GM20431 (cell line): Measurements from ENCODE around the gene PKP3.
"Not testable (repeated sequence)": the region's sequence is repeated elsewhere in the genome, so short reads cannot be mapped to it uniquely, and the experiment has no call there.

ENCODE experiments used
- in situ Hi-C: fragments of 300-500 bp; cut with MseI, MboI; formaldehyde crosslinking; loops from one replicate; pipeline ENCODE4 v1.15.0; 2020; ENCODE audit warnings: low sequenced_read_pairs; ENCODE audit not compliant: unreplicated experiment

PKP3 gene

DNA sequence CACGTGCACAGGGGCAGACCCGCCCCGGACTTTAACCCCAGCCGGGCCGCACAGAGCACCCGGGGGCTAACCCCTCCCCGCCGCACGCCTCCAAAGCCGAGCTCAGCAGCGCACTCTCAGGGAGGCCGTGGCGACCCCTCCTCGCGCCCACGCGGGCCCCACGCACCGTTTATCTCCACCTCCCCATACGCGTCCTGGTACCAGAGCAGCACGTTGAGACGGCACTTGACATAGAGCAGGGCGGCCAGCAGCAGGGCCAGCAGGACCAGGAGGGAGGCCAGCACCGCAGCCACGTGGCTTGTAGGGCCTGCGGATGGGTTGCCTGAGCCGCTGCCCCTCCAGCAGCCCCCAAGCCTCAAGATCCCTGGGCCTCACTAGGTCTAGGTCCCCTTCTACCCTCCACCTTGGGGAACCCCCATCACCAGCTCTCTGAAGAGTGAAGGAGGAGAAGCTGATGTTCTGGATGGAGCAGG lies 13.7 kb downstream of the PKP3 start:
- in situ Hi-C loops = no loop called here

DNA sequence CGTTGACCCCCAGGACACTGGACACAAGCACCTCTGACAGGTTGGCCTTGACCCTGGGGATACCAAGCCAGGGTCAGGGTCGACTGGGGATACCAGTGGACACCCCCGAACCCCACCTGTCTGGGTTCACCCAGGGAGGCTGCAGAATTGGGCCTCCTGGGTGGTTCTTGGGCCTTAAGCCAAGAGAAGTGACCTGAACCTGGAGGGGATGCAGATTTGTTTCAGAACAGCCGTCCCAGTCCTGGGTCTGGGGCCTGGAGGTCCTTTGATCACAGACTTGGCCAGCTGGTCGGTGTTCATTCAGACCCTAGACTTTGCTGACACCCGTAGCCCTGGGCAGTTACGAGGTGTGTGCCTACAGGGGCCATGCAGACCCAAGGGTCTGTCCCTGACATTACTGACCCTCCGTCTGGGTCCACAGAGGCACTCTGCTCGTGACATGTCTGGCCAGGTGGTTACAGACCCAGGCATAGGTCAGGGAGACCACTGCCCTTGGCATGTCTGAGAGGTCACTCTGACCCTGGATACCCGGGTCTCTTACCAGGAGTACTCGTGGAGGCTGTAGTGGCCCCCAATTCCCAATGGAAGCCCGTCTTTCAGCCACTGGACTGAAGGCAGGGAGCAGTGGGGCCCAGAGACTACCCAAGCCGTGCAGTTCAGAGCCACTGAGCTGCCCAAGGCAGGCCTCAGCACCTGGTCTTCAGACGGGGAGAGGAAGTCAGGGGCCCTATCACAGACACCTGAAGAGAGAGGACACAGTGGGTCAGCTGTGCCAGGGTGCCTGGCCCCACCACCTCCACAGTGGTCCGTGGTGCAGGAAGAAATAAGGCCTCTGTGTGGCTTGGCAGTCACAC lies 14.4 kb downstream of the PKP3 start:
- in situ Hi-C loops = no loop called here

DNA sequence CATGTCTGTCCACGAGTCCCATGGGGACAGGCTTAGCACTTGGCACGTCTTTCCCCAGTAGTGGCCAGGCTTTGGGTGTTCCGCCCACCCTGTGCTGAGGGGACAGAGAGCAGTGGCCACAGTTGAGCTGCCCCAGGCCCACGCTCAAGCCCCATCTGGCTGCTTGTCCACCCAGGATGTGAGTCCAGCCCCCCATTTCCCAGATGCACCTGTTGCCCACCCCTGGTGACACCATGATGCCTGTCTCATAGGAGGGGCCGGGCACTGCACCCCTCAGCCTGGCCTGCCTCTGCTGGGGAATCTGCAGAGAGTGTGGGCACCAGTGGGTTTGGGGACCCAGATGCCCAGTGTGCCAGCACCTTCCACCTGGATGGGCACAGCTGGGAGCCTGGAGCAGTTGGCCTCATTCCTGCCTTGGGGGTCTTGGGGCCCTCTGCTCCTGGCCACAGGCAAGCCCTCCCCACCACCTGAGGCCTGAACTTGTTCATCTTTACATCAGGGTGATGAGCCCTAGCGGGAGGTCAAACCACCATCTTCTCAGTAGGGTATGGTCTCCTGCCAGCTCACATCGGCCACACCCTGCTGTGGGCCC lies 15.1 kb downstream of the PKP3 start:
- in situ Hi-C loops = no loop called here

DNA sequence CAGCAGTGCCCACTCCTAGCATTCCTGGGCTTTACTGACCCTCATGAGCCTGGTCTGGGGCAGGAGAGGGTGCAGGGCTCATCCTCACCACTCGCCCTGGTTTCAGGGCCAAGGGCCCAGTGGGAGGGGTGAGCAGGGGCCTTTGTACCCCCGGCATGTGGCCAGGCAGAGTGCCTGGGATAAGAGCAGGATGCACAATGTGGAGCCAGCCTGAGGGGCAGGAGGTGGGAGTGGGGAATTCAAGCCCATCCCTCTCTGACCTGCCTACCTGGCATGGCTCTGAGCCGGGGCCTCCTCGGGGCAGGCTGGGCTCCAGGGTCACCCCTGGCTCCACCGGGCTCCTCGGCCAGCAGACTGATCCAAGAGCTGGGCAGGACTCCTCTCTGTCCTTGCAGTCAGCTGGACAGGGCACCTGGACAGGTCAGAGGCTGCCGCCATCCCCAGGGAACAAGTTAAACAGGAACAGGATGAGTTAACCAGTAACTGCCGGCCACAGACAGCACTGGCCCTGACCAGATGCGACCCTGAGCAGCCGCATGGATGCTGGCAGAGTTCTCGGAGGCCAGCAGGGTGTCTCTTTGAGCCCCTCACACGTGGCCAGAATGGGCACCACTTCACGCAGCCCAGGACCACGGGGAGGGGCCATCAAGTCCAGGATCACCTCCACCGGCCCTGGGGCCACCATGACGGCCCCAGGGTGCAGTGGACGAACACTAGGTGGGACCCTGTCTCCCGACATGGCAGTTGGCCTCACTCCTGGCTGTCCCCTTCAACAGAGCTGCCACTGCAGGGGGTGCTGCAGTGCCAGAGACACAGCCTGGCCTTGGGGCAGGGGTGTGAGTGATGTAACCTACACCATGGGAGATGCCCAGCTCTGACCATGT lies 15.8 kb downstream of the PKP3 start:
- in situ Hi-C loops = no loop called here

DNA sequence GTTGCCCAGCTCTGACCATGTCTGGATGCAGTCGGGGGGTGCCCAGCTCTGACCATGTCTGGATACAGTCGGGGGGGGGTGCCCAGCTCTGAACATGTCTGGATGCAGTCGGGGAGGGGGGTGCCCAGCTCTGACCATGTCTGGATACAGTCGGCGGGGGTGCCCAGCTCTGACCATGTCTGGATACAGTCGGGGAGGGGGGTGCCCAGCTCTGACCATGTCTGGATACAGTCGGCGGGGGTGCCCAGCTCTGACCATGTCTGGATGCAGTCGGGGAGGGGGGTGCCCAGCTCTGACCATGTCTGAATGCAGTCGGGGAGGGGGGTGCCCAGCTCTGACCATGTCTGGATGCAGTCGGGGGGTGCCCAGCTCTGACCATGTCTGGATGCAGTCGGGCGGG lies 16.7 kb downstream of the PKP3 start:
- in situ Hi-C loops = not testable (repeated sequence)

DNA sequence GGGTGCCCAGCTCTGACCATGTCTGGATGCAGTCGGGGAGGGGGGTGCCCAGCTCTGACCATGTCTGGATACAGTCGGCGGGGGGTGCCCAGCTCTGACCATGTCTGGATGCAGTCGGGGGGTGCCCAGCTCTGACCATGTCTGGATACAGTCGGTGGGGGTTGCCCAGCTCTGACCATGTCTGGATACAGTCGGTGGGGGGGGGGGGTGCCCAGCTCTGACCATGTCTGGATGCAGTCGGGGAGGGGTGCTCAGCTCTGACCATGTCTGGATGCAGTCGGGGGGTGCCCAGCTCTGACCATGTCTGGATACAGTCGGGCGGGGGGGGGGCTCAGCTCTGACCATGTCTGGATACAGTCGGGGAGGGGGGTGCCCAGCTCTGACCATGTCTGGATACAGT lies 17.5 kb downstream of the PKP3 start:
- in situ Hi-C loops = not testable (repeated sequence)

DNA sequence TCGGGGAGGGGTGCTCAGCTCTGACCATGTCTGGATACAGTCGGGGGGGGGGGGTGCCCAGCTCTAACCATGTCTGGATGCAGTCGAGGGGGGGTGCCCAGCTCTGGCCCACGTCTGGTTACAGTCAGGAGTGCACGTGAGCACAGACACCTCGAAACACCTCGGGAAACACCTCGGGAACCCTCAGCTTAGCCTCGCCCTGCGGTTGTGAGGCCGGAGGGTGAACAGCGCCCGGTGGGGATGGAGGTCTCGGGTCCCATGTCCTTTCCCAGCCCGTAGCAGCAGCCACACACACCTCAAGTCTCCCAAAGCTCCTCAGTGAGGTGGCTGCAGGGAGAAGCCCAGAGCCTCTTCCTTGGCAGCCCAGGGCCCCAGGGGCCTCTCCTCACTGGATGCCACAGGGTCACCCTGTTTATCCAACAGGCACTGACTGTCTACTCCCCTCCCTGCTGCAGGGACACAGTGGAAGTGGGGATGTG lies 18.7 kb downstream of the PKP3 start:
- in situ Hi-C loops = no loop called here

DNA sequence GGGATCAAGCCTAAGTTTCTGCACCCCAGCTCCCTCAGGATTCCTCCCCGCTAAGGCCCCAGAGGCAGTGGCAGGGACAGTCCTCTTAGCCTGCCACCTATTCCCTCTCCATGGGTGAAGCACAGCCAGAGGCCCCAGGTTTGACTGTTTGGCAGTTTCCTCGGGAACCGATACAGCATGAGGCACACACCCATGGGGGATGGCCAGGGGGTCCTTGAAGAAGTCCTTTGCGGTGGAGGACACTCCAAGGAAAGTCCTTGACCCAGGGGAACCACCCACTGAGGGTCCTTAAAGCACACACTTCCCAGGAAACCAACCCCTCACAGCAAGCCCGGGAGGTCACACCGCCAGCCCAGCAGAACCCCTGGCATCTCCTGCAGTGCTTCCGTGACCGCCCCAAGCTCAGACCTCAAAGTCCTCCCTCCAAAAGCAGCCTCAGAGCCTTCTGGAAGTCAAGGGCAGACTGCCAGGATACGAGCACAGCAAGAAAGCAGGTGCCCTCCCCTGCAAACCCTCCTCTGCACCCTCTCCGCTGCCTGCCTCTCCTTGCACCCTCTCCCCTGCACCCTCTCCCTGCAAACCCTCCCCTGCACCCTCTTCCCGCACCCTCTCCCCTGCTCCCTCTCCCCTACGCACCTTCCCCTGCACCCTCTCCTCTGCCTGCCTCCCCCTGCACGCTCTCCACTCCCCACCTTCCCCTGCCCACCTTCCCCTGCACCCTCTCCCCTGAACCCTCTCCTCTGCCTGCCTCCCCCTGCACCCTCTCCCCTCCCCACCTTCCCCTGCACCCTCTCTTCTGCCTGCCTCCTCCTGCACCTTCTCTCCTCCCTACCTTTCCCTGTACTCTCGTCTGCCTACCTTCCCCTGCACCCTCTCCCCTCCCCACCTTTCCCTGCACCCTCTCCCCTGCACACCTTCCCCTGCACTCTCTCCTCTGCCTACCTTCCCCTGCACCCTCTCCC lies 19.4 kb downstream of the PKP3 start:
- in situ Hi-C loops = no loop called here

DNA sequence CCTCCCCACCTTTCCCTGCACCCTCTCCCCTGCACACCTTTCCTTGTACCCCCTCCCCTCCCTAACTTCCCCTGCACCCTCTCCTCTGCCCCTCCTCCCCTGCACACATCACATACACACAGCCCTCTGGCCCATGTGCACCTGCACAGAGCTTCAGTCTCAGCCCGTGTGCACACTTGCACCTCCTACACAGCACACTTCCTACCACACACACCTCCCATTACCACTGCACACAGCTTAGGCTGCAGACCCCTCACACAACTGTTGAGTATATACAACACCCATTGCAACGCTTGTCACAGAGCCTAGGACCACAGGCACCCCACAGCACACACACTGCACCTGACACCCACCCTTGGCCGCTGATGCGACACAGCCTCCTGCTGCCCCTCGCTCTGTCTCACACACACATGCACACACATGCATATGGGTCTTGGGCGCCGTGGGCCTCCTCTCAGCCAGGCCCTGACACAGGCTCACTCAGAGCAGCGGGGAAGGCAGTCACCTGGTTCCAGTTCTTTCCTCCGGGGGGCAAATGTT lies 20.4 kb downstream of the PKP3 start:
- in situ Hi-C loops = no loop called here

DNA sequence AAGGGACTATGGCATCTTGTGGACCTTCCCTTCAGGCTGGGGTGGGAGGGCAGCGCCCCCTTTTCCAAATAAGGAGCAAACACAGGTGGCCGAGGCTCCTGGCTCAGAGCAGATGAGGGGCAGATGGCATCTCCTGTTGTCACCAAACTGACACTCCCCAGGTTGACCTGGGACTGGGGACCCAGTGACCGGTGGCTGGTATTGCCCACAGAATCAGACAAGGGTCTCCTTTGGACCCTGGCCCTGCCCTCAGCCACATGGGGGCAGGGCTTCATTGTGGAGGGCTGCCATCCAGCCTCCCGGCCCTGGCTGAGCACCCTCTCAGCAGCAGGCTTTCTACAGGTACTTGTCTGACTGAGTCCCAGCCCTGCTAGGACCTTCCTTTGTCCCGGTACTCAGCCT lies 21.6 kb downstream of the PKP3 start:
- in situ Hi-C loops = no loop called here

DNA sequence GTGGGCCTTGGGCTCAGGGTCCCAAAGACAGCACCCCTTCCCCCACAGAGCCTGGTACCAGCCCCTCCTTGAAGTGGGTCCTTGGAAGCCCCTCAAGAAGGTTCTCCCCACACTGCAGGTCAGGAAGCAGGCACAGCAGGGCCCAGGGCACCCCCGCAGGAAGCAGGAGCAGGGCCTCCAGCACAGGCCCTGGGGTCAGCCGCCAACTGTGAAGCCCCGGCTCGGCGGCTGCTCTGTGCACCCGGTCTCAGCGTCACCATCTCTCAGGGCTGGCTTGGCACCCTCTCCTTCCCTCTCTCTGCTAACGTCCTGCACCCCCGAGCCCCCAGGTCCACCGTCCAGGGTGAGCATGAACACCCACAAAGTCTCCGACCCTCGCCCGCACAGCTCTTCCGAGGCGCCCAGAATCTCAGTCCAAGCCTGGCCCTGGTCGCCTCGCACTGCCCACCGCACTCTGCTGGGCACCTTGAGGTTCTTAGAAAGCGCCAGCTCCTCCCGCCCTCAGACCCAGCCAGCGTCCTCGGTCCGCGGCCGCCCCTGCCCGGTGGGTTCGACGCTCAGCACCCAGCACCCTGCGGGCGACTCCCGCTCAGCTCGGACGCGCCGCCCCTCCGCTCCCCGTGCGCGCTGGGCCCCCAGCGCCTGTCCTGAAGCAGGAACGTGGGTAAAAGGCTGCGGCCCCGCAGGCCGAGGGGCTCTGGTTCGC lies 22.2 kb downstream of the PKP3 start:
- in situ Hi-C loops = no loop called here

DNA sequence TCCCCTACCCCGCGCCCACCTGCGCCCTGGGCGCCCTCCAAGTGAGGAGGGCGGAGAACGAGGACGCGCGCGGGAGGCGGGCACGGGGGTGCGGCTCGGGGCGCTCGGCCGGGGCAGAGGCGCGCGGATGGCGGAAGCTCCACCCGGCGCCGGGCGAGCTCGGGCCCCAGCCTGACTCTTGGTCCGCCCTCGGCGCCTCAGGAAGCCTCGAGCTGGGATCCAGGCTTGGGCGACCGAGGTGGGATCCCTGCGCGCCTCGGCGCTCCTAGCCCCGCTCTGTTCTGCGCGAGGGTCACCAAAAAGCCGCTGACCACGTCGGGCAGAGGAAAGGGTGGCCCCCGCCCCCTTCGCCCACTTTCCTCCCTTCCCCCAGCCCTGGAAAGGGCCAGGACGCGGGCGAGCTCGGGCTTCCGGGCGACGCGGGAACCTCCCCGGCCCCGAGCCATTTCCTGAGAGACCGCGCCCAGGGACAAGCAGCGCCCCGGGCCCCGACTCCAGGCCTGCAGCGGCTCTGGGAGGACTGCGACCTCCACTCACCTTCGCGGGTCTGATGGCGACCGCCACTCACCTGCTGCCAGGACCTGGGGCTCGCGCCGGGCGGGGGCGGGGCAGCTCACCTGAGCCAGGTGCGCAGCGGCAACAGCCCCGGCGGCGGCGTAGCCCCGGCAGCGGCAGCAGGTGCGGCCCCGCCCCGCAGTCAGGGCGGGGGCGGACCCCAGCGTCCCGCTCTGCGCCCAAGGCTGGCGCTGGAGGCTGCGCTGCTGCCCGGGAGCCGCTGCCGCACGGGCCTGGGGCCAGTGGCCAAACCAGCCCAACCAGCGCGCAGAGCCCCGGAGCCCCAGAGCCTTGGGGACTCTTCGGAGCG lies 23.0 kb downstream of the PKP3 start:
- in situ Hi-C loops = no loop called here

DNA sequence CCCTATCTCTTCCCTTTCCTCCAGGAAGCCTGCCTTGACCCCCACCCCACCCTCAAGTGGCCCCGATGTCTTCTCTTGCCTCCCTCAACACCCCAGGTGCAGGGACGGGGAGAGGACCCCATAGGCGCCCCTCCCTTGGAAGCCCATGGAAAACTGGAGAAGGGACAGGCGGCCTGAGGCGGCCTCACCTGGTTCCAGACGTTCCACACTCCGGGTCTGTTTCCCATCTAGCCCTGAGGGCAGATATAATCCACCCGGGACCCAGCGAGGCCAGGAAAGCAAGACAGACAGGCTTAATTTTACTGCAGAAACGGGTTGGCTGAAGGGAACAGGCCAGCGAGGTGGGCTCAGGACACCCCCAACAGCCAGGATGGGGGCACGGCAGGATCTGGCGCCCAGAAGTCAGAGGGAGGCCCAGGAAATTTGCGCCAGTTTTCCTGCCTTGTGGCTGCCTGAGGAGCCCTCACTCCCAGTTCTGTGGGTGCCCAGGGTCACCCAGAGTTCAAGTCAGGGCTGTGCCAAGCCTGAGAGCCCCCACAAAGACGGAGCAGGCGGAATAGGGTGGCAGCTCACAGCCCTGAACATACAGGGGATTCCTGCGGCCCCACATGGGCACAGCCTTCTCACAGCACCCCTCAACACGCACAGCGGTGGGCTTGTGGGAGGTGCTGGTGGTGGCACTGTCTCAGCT lies 23.8 kb downstream of the PKP3 start:
- in situ Hi-C loops = no loop called here

DNA sequence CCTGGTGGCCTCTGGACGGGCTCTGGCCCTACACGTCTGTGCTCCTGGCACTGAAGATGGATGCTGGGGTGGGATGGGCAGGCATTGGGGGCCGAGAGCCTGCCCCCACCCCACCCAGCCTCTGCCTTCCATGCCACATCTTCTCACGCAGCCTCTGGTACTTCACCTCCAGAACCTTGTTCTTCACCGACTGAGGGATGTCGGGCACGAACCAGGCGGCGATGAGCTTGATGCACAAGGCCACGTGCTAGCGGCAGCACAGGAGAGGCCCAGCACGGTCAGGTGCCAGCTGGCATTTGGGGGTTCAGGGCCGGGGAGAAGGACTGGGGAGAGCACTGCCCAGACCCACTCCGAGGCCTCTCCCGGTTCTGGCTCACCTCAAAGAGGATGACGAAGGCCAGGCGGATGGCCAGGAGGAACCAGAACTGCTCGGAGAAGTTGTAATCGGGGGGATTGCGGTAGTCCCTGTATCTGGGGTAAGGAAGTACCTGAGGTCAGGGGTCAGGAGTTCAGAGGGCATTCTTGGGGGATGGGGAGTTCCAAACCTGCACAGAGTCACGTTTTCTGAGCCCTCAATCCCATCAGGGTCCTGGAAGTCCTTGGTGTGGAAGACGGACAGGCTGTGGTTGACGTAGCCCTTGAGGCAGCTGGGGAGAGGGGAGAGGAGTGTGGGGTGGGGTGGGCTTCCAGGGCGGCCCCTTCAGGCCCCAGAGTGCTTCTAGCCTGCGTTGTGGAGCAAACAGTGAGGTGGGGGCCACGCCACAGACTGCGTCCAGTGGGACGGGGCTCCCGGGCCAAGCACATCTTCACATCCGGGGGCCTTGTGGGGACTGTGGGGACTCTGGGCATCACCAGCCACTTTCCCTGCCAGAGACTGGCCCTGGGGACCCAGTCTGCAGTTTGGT lies 24.6 kb downstream of the PKP3 start:
- in situ Hi-C loops = no loop called here

DNA sequence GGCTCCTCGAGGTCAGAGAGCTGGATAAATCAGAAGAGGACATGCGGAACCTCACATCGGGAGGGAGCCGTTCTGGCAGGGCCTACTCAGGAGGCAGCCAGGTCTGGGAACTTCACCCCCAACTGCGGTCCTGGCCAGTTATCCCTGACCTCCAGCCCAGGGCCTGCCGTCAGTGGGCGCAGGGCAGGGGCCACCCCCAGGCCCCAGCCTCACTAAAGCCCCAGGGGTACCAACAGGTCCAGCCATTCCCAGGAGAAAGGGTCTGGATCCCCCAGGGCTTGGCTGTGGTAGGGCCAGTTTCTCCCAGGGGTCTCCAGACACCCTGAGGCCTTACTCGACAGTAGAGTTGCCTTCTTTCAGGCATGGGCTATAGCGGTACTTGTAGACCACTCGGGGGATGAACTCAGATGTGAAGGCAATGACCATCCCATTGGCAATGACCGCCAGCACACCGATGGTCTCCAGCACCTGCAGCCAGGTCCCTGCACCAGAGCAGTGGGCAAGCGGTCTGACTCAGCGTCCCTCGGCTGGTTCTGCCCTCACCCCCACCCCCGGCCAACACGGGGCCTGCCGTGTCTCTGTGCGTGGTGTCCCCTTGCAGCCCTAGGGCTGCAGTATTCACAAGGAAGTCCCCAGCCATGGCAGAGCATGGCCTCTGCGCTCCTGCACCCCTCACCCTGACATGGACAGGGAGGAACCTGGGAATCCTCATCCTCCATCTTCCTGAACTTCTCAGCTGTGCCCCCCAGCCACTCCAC lies 25.4 kb downstream of the PKP3 start:
- in situ Hi-C loops = no loop called here
